GM11168 (cell line): ENCODE data around the gene ITGA5.

Experiments
- in situ Hi-C: fragments of 300-500 bp; cut with MboI; formaldehyde crosslinking; loops from one replicate; pipeline ENCODE4 v1.12.0; 2022; ENCODE audit warnings: low sequenced_read_pairs; ENCODE audit not compliant: unreplicated experiment

Gene ITGA5

GRCh38 chr12:54375259-54375579, 43.8 kb downstream of the ITGA5 start:
- in situ Hi-C loops = no loop called here

- in situ Hi-C loops = no loop called here
Measured at GRCh38 chr12:54374562-54375258, 44.4 kb downstream of the ITGA5 start.

GRCh38 chr12:54373649-54374561, 45.2 kb downstream of the ITGA5 start:
- in situ Hi-C loops = no loop called here

GRCh38 chr12:54372113-54372806, 46.8 kb downstream of the ITGA5 start:
- in situ Hi-C loops = no loop called here

- in situ Hi-C loops = no loop called here
Measured at GRCh38 chr12:54371328-54372112, 47.5 kb downstream of the ITGA5 start.

- in situ Hi-C loops = no loop called here
Measured at GRCh38 chr12:54370171-54370730, 48.8 kb downstream of the ITGA5 start.

- in situ Hi-C loops = no loop called here
Measured at GRCh38 chr12:54369597-54370131, 49.4 kb downstream of the ITGA5 start.

GRCh38 chr12:54368709-54369596, 50.1 kb downstream of the ITGA5 start:
- in situ Hi-C loops = no loop called here

GRCh38 chr12:54368025-54368708, 50.9 kb downstream of the ITGA5 start:
- in situ Hi-C loops = no loop called here

- in situ Hi-C loops = loop anchor here (5.0 kb wide), 2 partner anchors 72 to 147 kb away; no protein-coding TSS in a partner anchor
Measured at GRCh38 chr12:54364413-54364812, 54.7 kb downstream of the ITGA5 start, which contains the start of gene GPR84. Gene GPR84, minus strand, starts transcription at chr12:54364486. Its CDS starts 635 bp downstream, at chr12:54363851.

GRCh38 chr12:54363618-54364017, 55.4 kb downstream of the ITGA5 start:
- in situ Hi-C loops = loop anchor here (5.0 kb wide), 2 partner anchors 71 to 146 kb away; no protein-coding TSS in a partner anchor

- in situ Hi-C loops = loop anchor here (5.0 kb wide), 2 partner anchors 71 to 146 kb away; no protein-coding TSS in a partner anchor
Measured at GRCh38 chr12:54363047-54363446, 56.0 kb downstream of the ITGA5 start.

GRCh38 chr12:54360717-54361456, 58.2 kb downstream of the ITGA5 start:
- in situ Hi-C loops = loop anchor here (5.0 kb wide), 2 partner anchors 69 to 144 kb away; no protein-coding TSS in a partner anchor

- in situ Hi-C loops = loop anchor here (5.0 kb wide), 2 partner anchors 68 to 143 kb away; no protein-coding TSS in a partner anchor
Measured at GRCh38 chr12:54359762-54360351, 59.2 kb downstream of the ITGA5 start.

- in situ Hi-C loops = no loop called here
Measured at GRCh38 chr12:54358945-54359761, 59.9 kb downstream of the ITGA5 start.
